Activated T-helper 9 cell treated with anti-CD3 and anti-CD28 coated beads, Interleukin-2, amount 50 U/mL, for 16 hours (primary cell): ENCODE data around the gene SBNO2.

ENCODE experiments used
- DNase-seq: peaks from one replicate; pipeline ENCODE4 v3.0.0-alpha.2; 2020; ENCODE audit warnings: low read depth

Gene SBNO2

GRCh38 chr19:1070931-1071791 is 102.9 kb downstream of the SBNO2 start:
- no peak for DNase-seq

GRCh38 chr19:1070576-1070930 is 103.5 kb downstream of the SBNO2 start:
- DNase-seq: no peak

- DNase-seq: no peak
Observed at GRCh38 chr19:1069009-1069779, 104.9 kb downstream of the SBNO2 start.

- no peak for DNase-seq
Observed at GRCh38 chr19:1068009-1069001, 105.8 kb downstream of the SBNO2 start.

- peak; percentile 66 for DNase-seq
Observed at GRCh38 chr19:1067341-1067957, 106.6 kb downstream of the SBNO2 start.

GRCh38 chr19:1066748-1067340 is 107.2 kb downstream of the SBNO2 start, which contains the start of gene ARHGAP45:
ARHGAP45 (plus strand) TSS chr19:1067167; CDS start chr19:1067406, 239 bp downstream.
- peak; percentile 78 for DNase-seq

GRCh38 chr19:1066251-1066747 is 107.8 kb downstream of the SBNO2 start:
- DNase-seq: no peak

GRCh38 chr19:1065606-1066109 is 108.4 kb downstream of the SBNO2 start:
- no peak for DNase-seq

GRCh38 chr19:1064661-1065605 is 109.1 kb downstream of the SBNO2 start:
- peak; percentile 68 for DNase-seq

GRCh38 chr19:1063909-1064660 is 110.0 kb downstream of the SBNO2 start:
- DNase-seq: no peak

- no peak for DNase-seq
Observed at GRCh38 chr19:1063030-1063908, 110.8 kb downstream of the SBNO2 start.

- DNase-seq: no peak
Observed at GRCh38 chr19:1062387-1063029, 111.6 kb downstream of the SBNO2 start.

- DNase-seq: no peak
Observed at GRCh38 chr19:1061987-1062386, 112.1 kb downstream of the SBNO2 start.

GRCh38 chr19:1060689-1061088 is 113.4 kb downstream of the SBNO2 start:
- no peak for DNase-seq

GRCh38 chr19:1058112-1058511 is 116.0 kb downstream of the SBNO2 start:
- no peak for DNase-seq
